K562 (cell line): Measurements from ENCODE around the gene ASB11.

Source experiments
- NFYB ChIP-seq: IDR thresholded peaks from 2 replicates; pipeline ENCODE4 v1.6.1; 2011; ENCODE audit warnings: mild to moderate bottlenecking, moderate library complexity; ENCODE audit not compliant: insufficient read length; ENCODE audit errors: extremely low read depth
- TF ChIP-seq, protein P1 (sequence below), 3 experiments: IDR thresholded peaks in 2 of 3; conservative IDR thresholded peaks in 1 of 3; 2 replicates each; pipeline ENCODE4 v1.5.1; 2011 to 2012; ENCODE audit warnings: low read length in 3 of 3, mild to moderate bottlenecking in 3 of 3, control low read depth in 2 of 3, improper control_type of control experiment in 1 of 3, inconsistent platforms in 1 of 3, low read depth in 1 of 3, mixed read lengths in 1 of 3, moderate library complexity in 1 of 3; ENCODE audit not compliant: insufficient read depth in 2 of 3

DNA sequence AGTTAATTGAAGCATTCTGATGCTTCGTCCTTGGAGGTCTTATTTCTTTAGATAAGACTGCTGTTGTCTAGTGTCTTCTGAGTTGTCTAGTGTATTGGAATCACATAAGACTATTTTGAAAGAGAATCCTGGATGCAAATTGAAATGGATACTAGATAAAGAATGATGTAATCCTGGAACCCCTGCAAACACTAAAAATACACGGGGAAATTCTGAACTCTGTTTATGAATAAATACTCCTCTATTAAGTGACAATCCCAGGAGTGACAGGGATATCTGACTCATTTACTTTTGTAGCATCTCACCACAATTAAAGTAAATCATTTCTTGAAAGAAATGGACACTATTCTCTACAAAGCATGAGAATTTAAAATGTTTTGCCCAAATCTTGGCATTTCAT, 968 bp downstream of the ASB11 start:
- TF ChIP-seq, protein P1, sequence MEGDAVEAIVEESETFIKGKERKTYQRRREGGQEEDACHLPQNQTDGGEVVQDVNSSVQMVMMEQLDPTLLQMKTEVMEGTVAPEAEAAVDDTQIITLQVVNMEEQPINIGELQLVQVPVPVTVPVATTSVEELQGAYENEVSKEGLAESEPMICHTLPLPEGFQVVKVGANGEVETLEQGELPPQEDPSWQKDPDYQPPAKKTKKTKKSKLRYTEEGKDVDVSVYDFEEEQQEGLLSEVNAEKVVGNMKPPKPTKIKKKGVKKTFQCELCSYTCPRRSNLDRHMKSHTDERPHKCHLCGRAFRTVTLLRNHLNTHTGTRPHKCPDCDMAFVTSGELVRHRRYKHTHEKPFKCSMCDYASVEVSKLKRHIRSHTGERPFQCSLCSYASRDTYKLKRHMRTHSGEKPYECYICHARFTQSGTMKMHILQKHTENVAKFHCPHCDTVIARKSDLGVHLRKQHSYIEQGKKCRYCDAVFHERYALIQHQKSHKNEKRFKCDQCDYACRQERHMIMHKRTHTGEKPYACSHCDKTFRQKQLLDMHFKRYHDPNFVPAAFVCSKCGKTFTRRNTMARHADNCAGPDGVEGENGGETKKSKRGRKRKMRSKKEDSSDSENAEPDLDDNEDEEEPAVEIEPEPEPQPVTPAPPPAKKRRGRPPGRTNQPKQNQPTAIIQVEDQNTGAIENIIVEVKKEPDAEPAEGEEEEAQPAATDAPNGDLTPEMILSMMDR (IDR thresholded peaks at IDR 0.05 in 2 of 3, conservative IDR thresholded peaks at IDR 0.05 in 1 of 3; ENCODE audit: insufficient read depth in 2 of 3, low read depth in 1 of 3, low read length in 3 of 3) = no peak
- no peak for TF ChIP-seq NFYB
